ENCODE data around the gene FUT7.

DNA sequence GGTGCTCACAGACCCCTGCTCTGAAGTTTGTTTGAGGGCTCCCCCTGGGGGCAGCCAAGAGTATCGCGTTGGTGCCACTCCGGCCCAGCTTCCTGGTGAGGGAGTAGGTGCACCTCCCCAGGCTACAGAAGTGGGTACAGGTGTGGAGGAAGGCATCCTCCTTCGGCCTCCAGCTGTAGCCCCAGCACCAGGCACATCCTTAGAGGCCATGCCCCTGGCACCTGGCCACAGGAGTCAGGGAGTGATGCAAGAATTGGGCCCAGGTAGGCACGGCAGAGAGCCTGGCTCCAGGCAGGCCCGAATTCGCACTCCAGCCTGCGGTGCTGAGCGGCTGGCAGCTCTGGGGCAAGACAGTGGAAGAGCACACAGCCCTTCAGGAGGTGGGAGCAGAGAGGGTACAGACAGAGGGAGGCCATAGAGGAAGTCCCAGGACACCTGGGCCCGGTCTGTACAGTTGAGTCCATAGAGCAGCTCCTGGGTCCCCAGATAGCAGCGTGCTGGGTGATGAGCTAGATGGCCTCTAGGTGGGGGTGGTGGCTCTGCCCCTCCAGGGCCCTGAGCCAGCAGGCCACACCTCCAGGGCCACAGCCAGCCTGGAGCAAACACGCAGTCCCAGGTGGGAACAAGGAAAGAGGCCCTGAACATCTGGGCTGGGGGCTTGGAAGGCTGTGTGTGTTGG, 36.1 kb upstream of the FUT7 start:
- TF ChIP-seq, protein P1, sequence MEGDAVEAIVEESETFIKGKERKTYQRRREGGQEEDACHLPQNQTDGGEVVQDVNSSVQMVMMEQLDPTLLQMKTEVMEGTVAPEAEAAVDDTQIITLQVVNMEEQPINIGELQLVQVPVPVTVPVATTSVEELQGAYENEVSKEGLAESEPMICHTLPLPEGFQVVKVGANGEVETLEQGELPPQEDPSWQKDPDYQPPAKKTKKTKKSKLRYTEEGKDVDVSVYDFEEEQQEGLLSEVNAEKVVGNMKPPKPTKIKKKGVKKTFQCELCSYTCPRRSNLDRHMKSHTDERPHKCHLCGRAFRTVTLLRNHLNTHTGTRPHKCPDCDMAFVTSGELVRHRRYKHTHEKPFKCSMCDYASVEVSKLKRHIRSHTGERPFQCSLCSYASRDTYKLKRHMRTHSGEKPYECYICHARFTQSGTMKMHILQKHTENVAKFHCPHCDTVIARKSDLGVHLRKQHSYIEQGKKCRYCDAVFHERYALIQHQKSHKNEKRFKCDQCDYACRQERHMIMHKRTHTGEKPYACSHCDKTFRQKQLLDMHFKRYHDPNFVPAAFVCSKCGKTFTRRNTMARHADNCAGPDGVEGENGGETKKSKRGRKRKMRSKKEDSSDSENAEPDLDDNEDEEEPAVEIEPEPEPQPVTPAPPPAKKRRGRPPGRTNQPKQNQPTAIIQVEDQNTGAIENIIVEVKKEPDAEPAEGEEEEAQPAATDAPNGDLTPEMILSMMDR (IDR thresholded peaks at IDR 0.05): peak in 1 of 3 donors; percentile 7
- TF ChIP-seq POLR2A (IDR thresholded peaks at IDR 0.05): no peak

Measured in lower leg skin (tissue), 3 donors.